ENCODE measurements around the gene MRPS7. TPM values are rescaled to one million over a fixed set of nuclear protein-coding genes. Genes with fewer than 3 reads are reported as not detected.
"Not testable (repeated sequence)": the region's sequence is repeated elsewhere in the genome, so short reads cannot be mapped to it uniquely, and the experiment has no call there.

MRPS7 gene
- total and polyA plus RNA-seq, 10 of the 15 experiments (the other 5 are each of a cell fraction or from before 2014, with no cell fraction given), result 88.4 to 217 (median 109) TPM

GRCh38 chr17:75250009-75250471 lies 11.6 kb upstream of the MRPS7 start (continued):
- TF ChIP-seq KDM1A (IDR thresholded peaks at IDR 0.05; ENCODE audit: borderline replicate concordance) (no peak), E2F4 (IDR thresholded peaks at IDR 0.05; ENCODE audit: low read depth, low read length) (no peak), POLR2AphosphoS2 (IDR thresholded peaks at IDR 0.05; ENCODE audit: low read depth, low read length) (no peak), YY1 (IDR thresholded peaks at IDR 0.05; ENCODE audit: low read depth, low read length) (peak; percentile 44; the same call in 1 of the 2 replicates)

- no peak for ATAC-seq
- no peak for FAIRE-seq
- H4K20me1 ChIP-seq (ENCODE audit: control insufficient read depth, insufficient read depth), result no peaks in the 10 kb centered on the region
- WGBS (ENCODE audit: insufficient coverage, insufficient replicate concordance, low lambda C conversion rate, missing lambda C conversion rate), result 47% methylated on average over 8 of the region's 8 CpGs
- H3K4me3 ChIP-seq, result no peak overlapping the region
- intact Hi-C loops (cut with micrococcal nuclease; ENCODE audit: unreplicated experiment) (no loop called here), in situ Hi-C loops (cut with MboI) (no loop called here)
- H3K36me3 ChIP-seq (ENCODE audit: control insufficient read depth in 2 of 2, insufficient read depth in 2 of 2, low read length in 1 of 2), result peaks cover 0 to 2% of the 10 kb centered on the region in 2 experiments; a peak in 1 of 4 replicates
- H3K4me1 ChIP-seq (ENCODE audit: control insufficient read depth, insufficient read depth, low read length), result peaks cover 25% of the 10 kb centered on the region
- CTCF ChIA-PET, result interaction anchor here (0.6 to 3.3 kb wide), 4 partner anchors 9 to 169 kb away, joined by 3 to 24 read pairs (median 6); partner anchors contain the start of genes GGA3, MIF4GD and MRPS7
- no peaks in the 10 kb centered on the region for H3K9me3 ChIP-seq (replicated peaks; ENCODE audit: control insufficient read depth, insufficient read depth, low read length)
- POLR2A ChIA-PET, result interaction anchor here (0.6 to 6.6 kb wide), 5 partner anchors 9 to 514 kb away, joined by 3 to 81 read pairs (median 5); partner anchors contain the start of genes GGA3, MIF4GD and MRPS7
- H3K79me2 ChIP-seq (ENCODE audit: control insufficient read depth, insufficient read depth, low read length), result peaks cover 38% of the 10 kb centered on the region
- no peak overlapping the region for H2AFZ ChIP-seq (ENCODE audit: control insufficient read depth, low read depth, low read length)
- peak overlapping the region; percentile 22 for H3K27ac ChIP-seq (ENCODE audit: control insufficient read depth, insufficient read depth)
- SMC1A ChIA-PET (ENCODE audit: uncharacterized antibody, unreplicated experiment), result interaction anchor here (0.6 to 3.9 kb wide), 3 partner anchors 9 to 120 kb away, joined by 3 to 62 read pairs (median 9); partner anchors contain the start of genes GGA3, MIF4GD and MRPS7
- H3K4me2 ChIP-seq (ENCODE audit: control insufficient read depth, insufficient read depth), result peak overlapping the region; percentile 83; the same call in 1 of the 2 replicates
- no peak overlapping the region for H3K9ac ChIP-seq (ENCODE audit: control insufficient read depth, insufficient read depth, low read length)
- TF ChIP-seq POLR2AphosphoS2 (IDR thresholded peaks at IDR 0.05; ENCODE audit: low read depth, low read length) (no peak), NR2F1 (conservative IDR thresholded peaks at IDR 0.05) (no peak), MYB (IDR thresholded peaks at IDR 0.05; ENCODE audit: borderline replicate concordance, low read depth, low read length) (no peak), POLR2AphosphoS5 (IDR thresholded peaks at IDR 0.05; ENCODE audit: low read length) (no peak), MTA3 (IDR thresholded peaks at IDR 0.05; ENCODE audit: borderline replicate concordance, low read length) (no peak), YBX1 (IDR thresholded peaks at IDR 0.05) (no peak), ZBTB33 (IDR thresholded peaks at IDR 0.05) (no peak)
- RAD21 ChIA-PET (ENCODE audit: unreplicated experiment), result interaction anchor here (0.7 to 1.0 kb wide), 4 partner anchors 8 to 154 kb away, joined by 3 to 6 read pairs (median 3); no protein-coding TSS in a partner anchor
- no TSS peak for BruUV-seq (replicated peaks)
- no peak for DNase-seq (ENCODE audit: low read depth, low spot score)
- H3K27me3 ChIP-seq (replicated peaks in 1 of 2; ENCODE audit: control insufficient read depth in 2 of 2, insufficient read depth in 2 of 2, low read length in 1 of 2), result no peaks in the 10 kb centered on the region
Observed at GRCh38 chr17:75252039-75252816, 9.5 kb upstream of the MRPS7 start.

GRCh38 chr17:75255954-75256698 lies 5.6 kb upstream of the MRPS7 start:
- H3K27ac ChIP-seq (ENCODE audit: control insufficient read depth, insufficient read depth); in situ Hi-C loops (cut with MboI); H3K4me3 ChIP-seq; H3K36me3 ChIP-seq (ENCODE audit: control insufficient read depth in 2 of 2, insufficient read depth in 2 of 2, low read length in 1 of 2); intact Hi-C loops (cut with micrococcal nuclease; ENCODE audit: unreplicated experiment); FAIRE-seq; H3K27me3 ChIP-seq (replicated peaks in 1 of 2; ENCODE audit: control insufficient read depth in 2 of 2, insufficient read depth in 2 of 2, low read length in 1 of 2); H3K9ac ChIP-seq (ENCODE audit: control insufficient read depth, insufficient read depth, low read length); H3K4me2 ChIP-seq (ENCODE audit: control insufficient read depth, insufficient read depth); RAD21 ChIA-PET (ENCODE audit: unreplicated experiment); ATAC-seq; DNase-seq (ENCODE audit: low read depth, low spot score); H4K20me1 ChIP-seq (ENCODE audit: control insufficient read depth, insufficient read depth); POLR2A ChIA-PET; H3K9me3 ChIP-seq (replicated peaks; ENCODE audit: control insufficient read depth, insufficient read depth, low read length); CTCF ChIA-PET; SMC1A ChIA-PET (ENCODE audit: uncharacterized antibody, unreplicated experiment); H2AFZ ChIP-seq (ENCODE audit: control insufficient read depth, low read depth, low read length); BruUV-seq (replicated peaks): not testable (repeated sequence)
- 91% methylated on average over 8 of the region's 11 CpGs for WGBS (ENCODE audit: insufficient coverage, insufficient replicate concordance, low lambda C conversion rate, missing lambda C conversion rate)
- Histone ChIP-seq H3K4me1 (ENCODE audit: control insufficient read depth, insufficient read depth, low read length) (peaks cover 22% of the 10 kb centered on the region), H3K79me2 (ENCODE audit: control insufficient read depth, insufficient read depth, low read length) (peaks cover 42% of the 10 kb centered on the region)
